GM12891 (cell line): ENCODE data around the gene FANCC.
"Not testable (repeated sequence)": the region's sequence is repeated elsewhere in the genome, so short reads cannot be mapped to it uniquely, and the experiment has no call there.

Experiments
- DNase-seq: peaks from one replicate; pipeline ENCODE4 v3.0.0; 2011; ENCODE audit warnings: low spot score; ENCODE audit not compliant: insufficient read length
- FAIRE-seq: peaks from 2 replicates; lab custom pipeline; 2011; peaks lifted over from hg19 to GRCh38; lab: Jason Lieb, UNC
- PAX5 ChIP-seq: IDR thresholded peaks from 2 replicates; pipeline ENCODE4 v1.6.1; 2011; ENCODE audit warnings: low read length, moderate library complexity, mild to moderate bottlenecking; ENCODE audit not compliant: insufficient read depth, severe bottlenecking
- POLR2A ChIP-seq: IDR thresholded peaks from 2 replicates; pipeline ENCODE4 v1.6.1; 2011; ENCODE audit warnings: low read depth, low read length, control low read depth
- POLR2AphosphoS5 ChIP-seq: IDR thresholded peaks from 2 replicates; pipeline ENCODE4 v1.6.1; 2011; ENCODE audit warnings: low read depth, low read length, control low read depth
- POU2F2 ChIP-seq: IDR thresholded peaks from 2 replicates; pipeline ENCODE4 v1.6.1; 2011; ENCODE audit warnings: low read depth, mild to moderate bottlenecking, control low read depth, low read length, moderate library complexity
- SPI1 ChIP-seq: IDR thresholded peaks from 2 replicates; pipeline ENCODE4 v1.6.1; 2011; ENCODE audit warnings: low read depth, low read length, control low read depth
- TAF1 ChIP-seq: IDR thresholded peaks from 2 replicates; pipeline ENCODE4 v1.6.1; 2011; ENCODE audit warnings: low read depth, low read length, control low read depth

FANCC gene

DNA sequence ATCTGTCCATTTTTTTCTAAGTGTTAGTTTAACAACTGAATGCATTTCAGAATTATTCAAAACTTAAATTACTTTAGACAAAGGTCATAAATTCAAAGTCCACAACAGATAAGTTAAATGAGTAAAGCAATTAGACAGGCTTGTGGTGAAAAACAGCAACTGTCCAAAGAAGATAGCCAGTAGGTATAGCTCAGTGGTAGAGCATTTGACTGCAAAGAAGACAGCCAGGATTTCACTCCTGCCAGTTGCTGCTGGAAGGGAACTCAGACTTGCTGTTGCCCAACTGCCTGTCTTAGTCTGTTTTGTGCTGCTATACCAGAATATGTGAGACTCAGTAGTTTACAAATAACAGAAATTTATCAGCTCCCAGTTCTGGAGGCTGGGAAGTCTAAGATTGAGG, 10.0 kb downstream of the FANCC start:
- TF ChIP-seq POLR2A (no peak), TAF1 (no peak), POLR2AphosphoS5 (no peak), SPI1 (no peak), PAX5 (no peak), POU2F2 (no peak)
- DNase-seq = no peak
- no peak for FAIRE-seq

DNA sequence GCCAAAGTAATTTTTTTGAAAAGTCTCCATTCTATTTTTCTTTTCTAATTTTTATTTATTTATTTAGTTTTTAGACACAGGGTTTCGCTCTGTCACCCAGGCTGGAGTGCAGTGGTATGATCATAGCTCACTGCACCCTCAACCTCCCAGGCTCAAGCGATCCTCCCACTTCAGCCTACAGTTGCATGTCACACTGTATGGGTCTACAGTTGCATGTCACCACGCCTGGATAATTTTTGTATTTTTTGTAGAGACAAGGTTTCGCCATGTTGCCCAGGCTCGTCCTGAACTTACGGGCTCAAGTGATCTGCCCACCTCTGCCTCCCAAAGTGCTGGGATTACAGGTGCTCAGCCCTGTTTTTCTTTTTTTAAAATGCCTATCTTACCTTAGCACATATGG, 10.7 kb downstream of the FANCC start:
- TF ChIP-seq PAX5 (no peak), POU2F2 (no peak), SPI1 (no peak), POLR2AphosphoS5 (no peak), POLR2A (no peak), TAF1 (no peak)
- FAIRE-seq (no peak), DNase-seq (no peak)

DNA sequence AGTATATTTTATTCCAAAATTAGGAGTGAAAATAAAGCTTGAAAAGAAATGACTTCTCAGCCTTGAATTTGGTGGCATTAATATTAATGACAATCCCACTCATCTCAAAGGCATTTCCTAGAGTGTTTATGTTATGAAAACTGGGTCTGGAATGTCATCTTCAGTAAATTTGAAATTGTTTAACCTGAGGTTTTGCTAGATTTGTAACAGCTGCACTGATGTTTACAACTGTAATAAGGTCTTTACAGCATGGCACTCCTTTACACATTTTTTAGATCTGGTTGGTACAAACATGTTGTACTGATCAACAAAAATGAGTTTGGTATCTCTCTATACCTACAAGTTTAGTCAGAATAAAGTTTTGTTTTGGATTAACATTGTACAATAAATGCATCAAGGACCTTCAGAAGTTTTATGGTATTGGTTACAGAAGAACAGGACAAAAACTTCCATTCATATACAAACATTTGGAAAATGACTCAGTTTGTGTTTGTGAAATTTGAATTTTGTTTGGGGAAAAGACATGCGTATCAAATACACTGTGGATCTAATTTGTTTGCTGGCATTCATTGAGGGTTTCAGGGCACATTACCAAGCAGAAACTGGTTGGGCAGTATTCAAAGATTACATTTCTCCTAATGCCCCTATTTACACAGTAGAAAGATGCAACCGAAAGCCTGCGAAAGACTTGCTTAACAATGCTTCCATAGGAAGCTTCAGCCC, 11.6 kb downstream of the FANCC start:
- DNase-seq = no peak
- no peak for FAIRE-seq
- TF ChIP-seq POLR2AphosphoS5 (no peak), SPI1 (no peak), POLR2A (no peak), TAF1 (no peak), POU2F2 (no peak), PAX5 (no peak)

DNA sequence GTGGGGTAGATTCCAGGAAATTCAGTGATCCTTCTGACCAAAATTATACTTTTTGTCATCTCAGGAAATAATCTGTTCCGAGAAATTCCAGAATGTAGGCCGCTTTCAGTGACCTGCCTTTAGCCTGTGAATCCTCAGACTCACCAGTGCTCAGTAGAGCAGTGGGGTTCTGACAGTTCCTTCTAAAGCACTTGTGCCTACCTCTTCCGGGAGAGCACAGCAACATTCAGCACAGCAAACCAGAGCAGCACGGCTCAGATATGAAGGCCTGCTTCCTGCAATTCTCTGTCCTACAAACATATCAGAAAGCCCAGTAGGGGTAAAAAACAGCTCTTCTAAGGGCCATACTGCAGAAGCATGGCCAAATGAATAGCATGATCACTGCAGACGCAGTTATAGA, 15.0 kb downstream of the FANCC start:
- DNase-seq = no peak
- no peak for TF ChIP-seq POLR2A
- TF ChIP-seq POU2F2 = no peak
- no peak for TF ChIP-seq POLR2AphosphoS5
- TF ChIP-seq PAX5 = no peak
- TF ChIP-seq SPI1 = no peak
- TF ChIP-seq TAF1 = no peak
- FAIRE-seq = no peak

DNA sequence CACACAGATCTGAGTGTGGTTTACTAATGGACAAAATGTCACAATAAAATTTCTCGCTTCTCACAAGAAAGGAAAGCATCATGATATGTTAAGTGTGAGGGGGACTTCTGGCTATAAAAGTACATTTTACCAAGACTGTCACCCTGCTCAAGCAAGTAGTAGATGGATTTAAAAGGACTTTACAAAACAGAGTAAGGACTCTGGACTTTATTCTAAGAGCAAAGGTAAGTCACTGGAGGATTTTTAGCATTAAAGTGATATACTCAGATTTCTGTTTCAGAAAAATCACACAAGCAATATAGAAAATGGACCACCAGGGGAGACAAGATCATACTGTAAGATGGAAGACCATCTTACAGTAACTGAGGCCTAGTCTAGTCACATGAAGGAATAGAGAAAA, 19.7 kb downstream of the FANCC start:
- no peak for DNase-seq
- no peak for TF ChIP-seq POLR2AphosphoS5
- TF ChIP-seq SPI1 = no peak
- no peak for TF ChIP-seq POLR2A
- no peak for TF ChIP-seq POU2F2
- no peak for TF ChIP-seq TAF1
- no peak for TF ChIP-seq PAX5
- no peak for FAIRE-seq

DNA sequence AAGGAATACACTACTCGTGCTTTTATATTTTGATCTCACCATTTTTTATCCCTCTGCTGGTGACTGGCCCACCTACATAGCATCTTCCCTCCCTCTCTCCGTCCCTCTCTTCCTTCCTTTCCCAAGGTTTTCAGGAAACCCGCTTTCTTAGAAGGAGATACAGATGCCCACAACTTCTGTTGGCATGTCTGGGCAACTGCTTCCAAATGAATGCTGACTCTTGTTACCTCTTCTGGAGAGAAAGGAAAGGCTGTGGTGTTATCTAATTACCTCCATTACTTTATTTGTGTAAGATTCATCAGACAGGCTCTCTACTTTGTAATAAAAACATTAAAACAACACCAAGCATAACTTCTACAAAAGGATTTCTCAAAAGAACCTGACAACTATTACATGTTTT, 20.2 kb downstream of the FANCC start:
- no peak for TF ChIP-seq POLR2A
- no peak for TF ChIP-seq PAX5
- TF ChIP-seq POU2F2 = no peak
- TF ChIP-seq SPI1 = no peak
- no peak for TF ChIP-seq POLR2AphosphoS5
- no peak for TF ChIP-seq TAF1
- no peak for FAIRE-seq

DNA sequence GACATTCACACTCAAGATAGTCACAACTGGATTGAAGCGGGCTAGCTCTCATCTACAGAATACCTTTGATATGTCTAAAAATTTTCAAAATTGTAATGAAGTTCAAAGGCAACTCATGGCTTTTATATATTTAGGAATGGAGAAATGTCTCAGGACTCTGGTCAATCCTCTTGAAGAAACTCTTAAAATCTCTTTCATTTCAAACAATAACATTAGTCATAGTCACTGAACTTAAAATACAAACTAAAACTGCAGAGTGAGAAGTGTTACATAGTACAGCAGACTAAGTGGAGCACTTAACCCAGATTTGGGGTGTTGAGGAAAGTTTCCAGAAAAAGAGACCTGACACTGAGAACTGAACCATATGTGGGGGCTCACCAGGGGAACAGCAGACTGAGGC, 20.7 kb downstream of the FANCC start:
- no peak for FAIRE-seq
- DNase-seq = no peak
- no peak for TF ChIP-seq TAF1
- no peak for TF ChIP-seq POU2F2
- TF ChIP-seq SPI1 = no peak
- no peak for TF ChIP-seq PAX5
- no peak for TF ChIP-seq POLR2A
- TF ChIP-seq POLR2AphosphoS5 = no peak

More for the DNA sequence above, 20.2 kb downstream of the FANCC start:
- no peak for DNase-seq

DNA sequence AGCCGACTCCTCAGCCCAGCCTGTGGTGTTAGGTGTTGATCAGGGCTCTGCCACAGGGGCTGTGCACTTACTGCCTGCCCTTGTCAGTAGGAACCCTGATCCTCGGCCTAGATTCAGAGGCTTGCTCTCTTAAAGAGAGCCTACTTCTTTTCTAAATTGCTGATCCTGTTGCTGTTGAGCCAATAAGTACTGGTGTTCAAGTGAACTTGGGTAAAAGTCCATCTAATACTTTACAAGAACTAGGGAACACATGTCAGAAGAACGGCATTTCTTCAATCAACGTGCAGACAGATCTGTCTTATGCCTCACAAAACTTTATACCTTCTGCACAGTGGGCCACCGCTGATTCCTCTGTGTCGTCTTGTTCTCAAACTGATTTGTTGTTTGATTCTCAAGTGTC, 24.2 kb downstream of the FANCC start:
- FAIRE-seq, DNase-seq: not testable (repeated sequence)

DNA sequence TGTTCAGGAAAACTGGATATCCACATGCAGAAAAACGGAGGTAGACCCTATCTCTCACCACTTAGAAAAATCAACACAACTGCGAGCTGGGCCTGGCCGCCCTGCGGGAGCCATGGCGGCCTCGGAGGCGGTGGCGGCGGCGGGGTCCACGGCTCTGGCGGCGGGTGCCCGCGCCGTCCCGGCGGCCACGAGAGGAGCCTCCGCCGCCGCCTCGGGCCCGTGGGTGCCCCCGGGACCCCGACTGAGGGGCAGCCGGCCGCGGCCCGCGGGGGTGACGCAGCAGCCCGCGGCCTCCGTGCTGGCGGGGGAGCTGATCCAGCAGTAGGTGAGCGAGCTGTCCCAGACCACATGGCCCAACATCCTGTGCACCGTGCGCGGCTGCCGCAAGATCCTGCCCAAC, 25.3 kb downstream of the FANCC start:
- FAIRE-seq = no peak
- DNase-seq = no peak
- TF ChIP-seq POLR2AphosphoS5 (no peak), SPI1 (no peak), PAX5 (no peak), TAF1 (no peak), POLR2A (no peak), POU2F2 (no peak)

DNA sequence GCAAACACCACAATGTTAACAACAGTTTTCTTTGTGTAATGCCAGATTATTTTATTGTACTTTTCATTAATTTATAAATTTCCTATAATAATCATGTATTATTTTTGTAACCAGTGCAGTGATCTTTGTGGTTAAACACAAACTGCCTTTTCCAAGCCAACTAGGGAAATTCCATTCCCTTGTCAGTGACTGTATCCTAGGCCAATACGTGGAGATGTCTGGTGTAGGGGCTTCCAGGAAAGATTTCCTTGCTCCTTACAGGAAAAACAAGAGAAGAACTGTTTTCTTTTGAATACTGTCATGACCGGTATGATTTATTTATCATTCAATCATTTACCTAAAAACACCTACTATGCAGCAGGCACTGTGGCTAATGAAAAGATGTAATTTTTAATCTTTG, 31.4 kb downstream of the FANCC start:
- no peak for DNase-seq
- no peak for FAIRE-seq
- TF ChIP-seq POLR2A (no peak), SPI1 (no peak), TAF1 (no peak), POU2F2 (no peak), POLR2AphosphoS5 (no peak), PAX5 (no peak)
